HG03064 (cell line): ENCODE results near the gene ACTR8.

Experiments
- ATAC-seq: cut with Tn5 transposase; IDR thresholded peaks from one replicate; pipeline ENCODE4 v1.9.1; 2021; ENCODE audit warnings: low read depth; ENCODE audit not compliant: unreplicated experiment

ACTR8 gene

DNA sequence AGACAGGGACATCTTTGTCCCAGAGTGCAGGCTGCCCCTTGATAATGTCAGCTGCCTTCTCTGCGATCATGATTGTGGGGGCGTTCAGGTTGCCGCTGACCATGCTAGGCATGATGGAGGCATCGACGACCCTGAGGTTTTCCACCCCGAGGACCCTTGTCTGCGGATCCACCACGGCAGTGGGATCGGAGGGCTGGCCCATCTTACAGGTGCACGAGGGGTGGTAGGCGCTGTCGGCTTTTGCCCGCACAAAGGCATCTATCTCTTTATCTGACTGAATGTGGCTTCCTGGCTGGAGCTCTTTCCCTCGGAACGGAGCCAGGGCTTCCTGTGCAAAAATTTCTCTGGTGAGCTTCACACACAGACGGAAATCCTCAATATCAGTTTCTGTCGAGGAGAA, 64.1 kb downstream of the ACTR8 start:
- ATAC-seq, result no peak

DNA sequence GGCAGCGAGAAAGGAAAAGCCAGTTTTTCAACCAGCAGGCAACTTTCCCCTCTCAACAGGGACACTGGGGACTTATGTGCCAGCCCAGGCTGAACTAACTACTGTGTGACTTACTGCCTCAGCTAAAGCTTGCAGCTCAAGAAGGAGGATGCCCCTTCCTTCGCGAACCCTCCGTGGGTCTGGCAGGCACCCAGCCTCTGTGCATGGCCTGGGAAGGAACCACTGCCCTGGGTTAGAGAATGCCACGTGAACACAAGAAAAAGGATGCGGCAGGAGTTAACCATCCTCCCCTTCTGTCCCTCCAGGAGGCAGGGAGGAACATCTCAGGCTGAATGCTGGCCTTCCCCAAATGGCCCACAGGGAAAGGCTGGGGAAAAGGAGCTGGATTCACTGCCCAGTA, 64.7 kb downstream of the ACTR8 start:
- no peak for ATAC-seq
